ENCODE measurements around the gene HOXA1.
A peak's percentile ranks its signal among the peaks of the same experiment; 100 is the strongest.
"Not testable (repeated sequence)": the region's sequence is repeated elsewhere in the genome, so short reads cannot be mapped to it uniquely, and the experiment has no call there.

The HOXA1 gene

GRCh38 chr7:27046854-27047549 lies 48.8 kb downstream of the HOXA1 start:
- DNase-seq (ENCODE audit: low read depth in 1 of 2, low spot score in 1 of 2) = peak in 1 of 2 experiments; percentile 2
- Histone ChIP-seq H3K27me3 (ENCODE audit: insufficient read depth, poor library complexity, severe bottlenecking) (no peaks in the 10 kb centered on the region), H3K4me3 (replicated peaks; ENCODE audit: insufficient read depth, low read length) (no peak overlapping the region), H3K27ac (replicated peaks) (no peak overlapping the region)
- no peak for TF ChIP-seq GABPA (IDR thresholded peaks at IDR 0.05; ENCODE audit: low read depth)
- TF ChIP-seq SPI1 (IDR thresholded peaks at IDR 0.05; ENCODE audit: borderline replicate concordance, low read depth) = no peak
- TF ChIP-seq, protein P1, sequence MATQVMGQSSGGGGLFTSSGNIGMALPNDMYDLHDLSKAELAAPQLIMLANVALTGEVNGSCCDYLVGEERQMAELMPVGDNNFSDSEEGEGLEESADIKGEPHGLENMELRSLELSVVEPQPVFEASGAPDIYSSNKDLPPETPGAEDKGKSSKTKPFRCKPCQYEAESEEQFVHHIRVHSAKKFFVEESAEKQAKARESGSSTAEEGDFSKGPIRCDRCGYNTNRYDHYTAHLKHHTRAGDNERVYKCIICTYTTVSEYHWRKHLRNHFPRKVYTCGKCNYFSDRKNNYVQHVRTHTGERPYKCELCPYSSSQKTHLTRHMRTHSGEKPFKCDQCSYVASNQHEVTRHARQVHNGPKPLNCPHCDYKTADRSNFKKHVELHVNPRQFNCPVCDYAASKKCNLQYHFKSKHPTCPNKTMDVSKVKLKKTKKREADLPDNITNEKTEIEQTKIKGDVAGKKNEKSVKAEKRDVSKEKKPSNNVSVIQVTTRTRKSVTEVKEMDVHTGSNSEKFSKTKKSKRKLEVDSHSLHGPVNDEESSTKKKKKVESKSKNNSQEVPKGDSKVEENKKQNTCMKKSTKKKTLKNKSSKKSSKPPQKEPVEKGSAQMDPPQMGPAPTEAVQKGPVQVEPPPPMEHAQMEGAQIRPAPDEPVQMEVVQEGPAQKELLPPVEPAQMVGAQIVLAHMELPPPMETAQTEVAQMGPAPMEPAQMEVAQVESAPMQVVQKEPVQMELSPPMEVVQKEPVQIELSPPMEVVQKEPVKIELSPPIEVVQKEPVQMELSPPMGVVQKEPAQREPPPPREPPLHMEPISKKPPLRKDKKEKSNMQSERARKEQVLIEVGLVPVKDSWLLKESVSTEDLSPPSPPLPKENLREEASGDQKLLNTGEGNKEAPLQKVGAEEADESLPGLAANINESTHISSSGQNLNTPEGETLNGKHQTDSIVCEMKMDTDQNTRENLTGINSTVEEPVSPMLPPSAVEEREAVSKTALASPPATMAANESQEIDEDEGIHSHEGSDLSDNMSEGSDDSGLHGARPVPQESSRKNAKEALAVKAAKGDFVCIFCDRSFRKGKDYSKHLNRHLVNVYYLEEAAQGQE (IDR thresholded peaks at IDR 0.05; ENCODE audit: insufficient replicate concordance, low read depth) = no peak
- TF ChIP-seq, protein P2, sequence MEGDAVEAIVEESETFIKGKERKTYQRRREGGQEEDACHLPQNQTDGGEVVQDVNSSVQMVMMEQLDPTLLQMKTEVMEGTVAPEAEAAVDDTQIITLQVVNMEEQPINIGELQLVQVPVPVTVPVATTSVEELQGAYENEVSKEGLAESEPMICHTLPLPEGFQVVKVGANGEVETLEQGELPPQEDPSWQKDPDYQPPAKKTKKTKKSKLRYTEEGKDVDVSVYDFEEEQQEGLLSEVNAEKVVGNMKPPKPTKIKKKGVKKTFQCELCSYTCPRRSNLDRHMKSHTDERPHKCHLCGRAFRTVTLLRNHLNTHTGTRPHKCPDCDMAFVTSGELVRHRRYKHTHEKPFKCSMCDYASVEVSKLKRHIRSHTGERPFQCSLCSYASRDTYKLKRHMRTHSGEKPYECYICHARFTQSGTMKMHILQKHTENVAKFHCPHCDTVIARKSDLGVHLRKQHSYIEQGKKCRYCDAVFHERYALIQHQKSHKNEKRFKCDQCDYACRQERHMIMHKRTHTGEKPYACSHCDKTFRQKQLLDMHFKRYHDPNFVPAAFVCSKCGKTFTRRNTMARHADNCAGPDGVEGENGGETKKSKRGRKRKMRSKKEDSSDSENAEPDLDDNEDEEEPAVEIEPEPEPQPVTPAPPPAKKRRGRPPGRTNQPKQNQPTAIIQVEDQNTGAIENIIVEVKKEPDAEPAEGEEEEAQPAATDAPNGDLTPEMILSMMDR (IDR thresholded peaks at IDR 0.05; ENCODE audit: insufficient read depth, low read length) = no peak
- no peak for TF ChIP-seq POLR2AphosphoS5 (IDR thresholded peaks at IDR 0.05; ENCODE audit: low read depth)

DNA sequence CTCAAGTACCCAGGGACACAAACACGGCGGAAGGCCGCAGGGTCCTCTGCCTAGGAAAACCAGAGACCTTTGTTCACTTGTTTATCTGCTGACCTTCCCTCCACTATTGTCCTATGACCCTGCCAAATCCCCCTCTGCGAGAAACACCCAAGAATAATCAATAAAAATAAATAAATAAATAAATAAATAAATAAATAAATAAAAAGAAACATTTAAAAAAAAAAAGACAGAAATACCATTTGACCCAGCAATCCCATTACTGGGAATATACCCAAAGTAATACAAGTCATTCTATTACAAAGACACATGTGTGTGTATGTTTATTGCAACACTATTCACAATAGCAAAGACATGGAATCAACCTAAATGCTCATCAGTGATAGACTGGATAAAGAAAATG lies 49.8 kb downstream of the HOXA1 start:
- not testable (repeated sequence) for DNase-seq (ENCODE audit: low read depth in 1 of 2, low spot score in 1 of 2); H3K27ac ChIP-seq (replicated peaks); H3K4me3 ChIP-seq (replicated peaks; ENCODE audit: insufficient read depth, low read length); H3K27me3 ChIP-seq (ENCODE audit: insufficient read depth, poor library complexity, severe bottlenecking)

GRCh38 chr7:27045066-27045465 lies 50.7 kb downstream of the HOXA1 start:
- not testable (repeated sequence) for DNase-seq (ENCODE audit: low read depth in 1 of 2, low spot score in 1 of 2); H3K27me3 ChIP-seq (ENCODE audit: insufficient read depth, poor library complexity, severe bottlenecking); H3K27ac ChIP-seq (replicated peaks); H3K4me3 ChIP-seq (replicated peaks; ENCODE audit: insufficient read depth, low read length)

All from HL-60 (cell line).